Endothelial cell of umbilical vein (primary cell): ENCODE data around the gene GNG10. TPM values are rescaled to one million over a fixed set of nuclear protein-coding genes. Genes with fewer than 3 reads are reported as not detected.

Experiments used
- BruUV-seq: library from RNA; stranded (reverse); fragments of 400-500 nt; replicated peaks from 2 replicates; lab custom pipeline; 2021; lab: Mats Ljungman, UMichigan
- CTCF ChIA-PET: fragments of 300-600, 350-600 bp; sonication (Branson Sonifier 250); formaldehyde crosslinking; loops from one replicate; lab custom pipeline; 2021; ENCODE audit warnings: antibody characterized with exemption, inconsistent platforms; lab: Charles Lee
- POLR2A ChIA-PET: fragments of 300-600, 350-600 bp; sonication (Branson Sonifier 250); formaldehyde crosslinking; loops from one replicate; lab custom pipeline; 2021; ENCODE audit warnings: antibody characterized with exemption, inconsistent platforms; lab: Charles Lee
- DNase-seq: peaks from one replicate; pipeline ENCODE4 v3.0.0-alpha.2; 2011; ENCODE audit warnings: low read depth, low spot score
- FAIRE-seq: peaks from 2 replicates; lab custom pipeline; 2011; peaks lifted over from hg19 to GRCh38; lab: Jason Lieb, UNC
- H2AFZ ChIP-seq: 2 replicates; pipeline ENCODE4 v1.6.0; 2012; ENCODE audit warnings: low read depth, low read length, control low read depth, inconsistent platforms
- H3K27ac ChIP-seq: 2 replicates; pipeline ENCODE4 v1.5.1; 2011; ENCODE audit warnings: low read depth, mild to moderate bottlenecking, control low read depth, low read length, moderate library complexity; ENCODE audit not compliant: insufficient read depth
- H3K27me3 ChIP-seq, 2 experiments: 2 replicates each; pipeline versions ENCODE4 v1.6.0 to v1.6.1; 2011; ENCODE audit warnings: low read length in 2 of 2, mixed read lengths in 1 of 2; ENCODE audit not compliant: control insufficient read depth in 2 of 2, insufficient read depth in 2 of 2
- H3K36me3 ChIP-seq, 2 experiments: 2 replicates in 1 of 2; 3 replicates in 1 of 2; pipeline ENCODE4 v1.5.1; 2011; ENCODE audit warnings: low read length in 2 of 2, mild to moderate bottlenecking in 1 of 2, moderate library complexity in 1 of 2; ENCODE audit not compliant: control insufficient read depth in 2 of 2, insufficient read depth in 2 of 2; ENCODE audit errors: extremely low read depth in 1 of 2
- H3K4me1 ChIP-seq: 3 replicates; pipeline ENCODE4 v1.5.1; 2011; ENCODE audit warnings: mild to moderate bottlenecking, low read length; ENCODE audit not compliant: control insufficient read depth, insufficient read depth; ENCODE audit errors: extremely low read depth
- H3K4me2 ChIP-seq: 2 replicates; pipeline ENCODE4 v1.6.1; 2011; ENCODE audit warnings: low read length, control low read depth, mixed read lengths; ENCODE audit not compliant: insufficient read depth
- H3K4me3 ChIP-seq, 3 experiments: fragments of 200-600 bp in 1 of 3; sonication (generic), shearing (Covaris generic) in 1 of 3; replicated peaks in 1 of 3; 2 replicates each; pipeline ENCODE4 v1.5.1; 2011 to 2016; ENCODE audit warnings: control low read depth in 3 of 3, low read length in 3 of 3, mild to moderate bottlenecking in 2 of 3, inconsistent platforms in 1 of 3, low read depth in 1 of 3, moderate library complexity in 1 of 3; ENCODE audit not compliant: insufficient read depth in 1 of 3
- H3K79me2 ChIP-seq: 2 replicates; pipeline ENCODE4 v1.6.0; 2012; ENCODE audit warnings: low read length, inconsistent platforms; ENCODE audit not compliant: control insufficient read depth, insufficient read depth
- H3K9ac ChIP-seq: replicated peaks from 2 replicates; pipeline ENCODE3; 2011; ENCODE audit warnings: low read length, control low read depth; ENCODE audit not compliant: insufficient read depth; ENCODE audit errors: extremely low read depth
- H3K9me1 ChIP-seq: replicated peaks from 3 replicates; pipeline ENCODE4 v1.6.0; 2011; ENCODE audit warnings: mild to moderate bottlenecking, low read length; ENCODE audit not compliant: control insufficient read depth, insufficient read depth; ENCODE audit errors: extremely low read depth
- H3K9me3 ChIP-seq: replicated peaks from 2 replicates; pipeline ENCODE4 v1.5.1; 2012; ENCODE audit warnings: low read length, inconsistent platforms; ENCODE audit not compliant: control insufficient read depth, insufficient read depth
- H4K20me1 ChIP-seq: replicated peaks from 2 replicates; pipeline ENCODE3; 2011; ENCODE audit warnings: mild to moderate bottlenecking, low read length; ENCODE audit not compliant: control insufficient read depth, insufficient read depth; ENCODE audit errors: extremely low read depth
- CTCF ChIP-seq, 2 donors: IDR thresholded peaks; 1 replicate in 1 of 2; 2 replicates in 1 of 2; pipeline ENCODE4 v1.5.1; 2011; ENCODE audit warnings: low read length in 2 of 2, mild to moderate bottlenecking in 2 of 2, moderate library complexity in 2 of 2, control low read depth in 1 of 2, inconsistent platforms in 1 of 2, low read depth in 1 of 2; ENCODE audit not compliant: insufficient read depth in 1 of 2; ENCODE audit errors: extremely low read depth in 1 of 2
- EZH2 ChIP-seq: IDR thresholded peaks from 2 replicates; pipeline ENCODE4 v1.6.1; 2012; ENCODE audit warnings: borderline replicate concordance, low read depth, mild to moderate bottlenecking, moderate library complexity, low read length, inconsistent platforms; ENCODE audit not compliant: severe bottlenecking
- FOS ChIP-seq: IDR thresholded peaks from 2 replicates; pipeline ENCODE4 v1.6.1; 2011; ENCODE audit warnings: mild to moderate bottlenecking, low read length, moderate library complexity, borderline replicate concordance; ENCODE audit not compliant: insufficient read depth
- GATA2 ChIP-seq: IDR thresholded peaks from 2 replicates; pipeline ENCODE4 v1.7.0; 2011; ENCODE audit warnings: low read depth, mild to moderate bottlenecking, moderate library complexity, mixed read lengths, low read length; ENCODE audit not compliant: insufficient read length, insufficient read depth
- MAX ChIP-seq: IDR thresholded peaks from 2 replicates; pipeline ENCODE4 v1.6.1; 2011; ENCODE audit not compliant: insufficient read depth, insufficient read length
- MYC ChIP-seq: IDR thresholded peaks from one replicate; pipeline ENCODE4 v1.6.1; 2011; ENCODE audit warnings: mild to moderate bottlenecking, low read depth, low read length
- POLR2A ChIP-seq: IDR thresholded peaks from 2 replicates; pipeline ENCODE4 v1.6.1; 2012; ENCODE audit warnings: low read depth, mild to moderate bottlenecking, control low read depth, low read length
- POLR2AphosphoS5 ChIP-seq: IDR thresholded peaks from 2 replicates; pipeline ENCODE4 v1.6.1; 2012; ENCODE audit warnings: low read depth, mild to moderate bottlenecking, control low read depth, low read length, moderate library complexity; ENCODE audit not compliant: insufficient read depth
- dilution Hi-C: fragments of 300-500 bp; cut with MboI; formaldehyde crosslinking; loops from one replicate; pipeline ENCODE4 v1.15.0; 2019; ENCODE audit warnings: low sequenced_read_pairs; ENCODE audit not compliant: extremely low pct_ligation_motif_present
- intact Hi-C: fragments of 100-400 bp; cut with micrococcal nuclease; formaldehyde crosslinking; loops from one replicate; pipeline ENCODE4 v1.10.0; 2022
- polyA plus RNA-seq, 4 experiments: library from polyadenylated mRNA; depleted of rRNA in 3 of 4; stranded (reverse) in 3 of 4; unstranded in 1 of 4; fragments of >200 nt; gene quantifications; 2 replicates each; pipeline versions ENCODE4 v1.2.1 to v1.2.3, GENCODE V29; 2011 to 2012; ENCODE audit warnings: missing spikeins in 1 of 4
- total RNA-seq: library from RNA; stranded (reverse); gene quantifications from 2 replicates; pipeline ENCODE4 v1.2.3, GENCODE V29; 2021

The GNG10 gene
- total and polyA plus RNA-seq, 2 donors (not counting 3 experiments of a cell fraction or from before 2014, with no cell fraction given) = 31.9 to 33.0 TPM

- Histone ChIP-seq H3K27me3 (no peaks in the 10 kb centered on the region), H3K36me3 (peaks cover 1 to 3% of the 10 kb centered on the region in 2 experiments), H3K4me3 (no peak overlapping the region), H3K27ac (no peak overlapping the region), H3K4me2 (no peak overlapping the region), H3K9ac (no peak overlapping the region), H3K9me3 (no peaks in the 10 kb centered on the region), H3K4me1 (peaks cover 9% of the 10 kb centered on the region), H4K20me1 (peaks cover 7% of the 10 kb centered on the region), H2AFZ (no peak overlapping the region), H3K79me2 (peaks cover 4% of the 10 kb centered on the region), H3K9me1 (no peaks in the 10 kb centered on the region)
- BruUV-seq = no TSS peak
- intact Hi-C loops = no loop called here
- dilution Hi-C loops = no loop called here
- CTCF ChIA-PET = no interaction called here
- FAIRE-seq (no peak), DNase-seq (no peak)
- POLR2A ChIA-PET = interaction anchor here (0.7 to 1.3 kb wide), 2 partner anchors 13 to 80 kb away, joined by 3 to 5 read pairs; partner anchors contain the start of gene DNAJC25
- TF ChIP-seq GATA2 (no peak), MAX (no peak), FOS (no peak), POLR2A (no peak), MYC (no peak), POLR2AphosphoS5 (no peak), CTCF (IDR thresholded peaks at IDR 0.05; ENCODE audit: extremely low read depth in 1 of 2, insufficient read depth in 1 of 2, low read depth in 1 of 2, low read length in 2 of 2) (no peak), EZH2 (no peak)
These were observed 17.1 kb upstream of the GNG10 start for GRCh38 chr9:111644195-111644772.
